Heart left ventricle (tissue), 16 donors: Measurements from ENCODE around the gene CYP2S1. TPM values are rescaled to one million over a fixed set of nuclear protein-coding genes. Genes with fewer than 3 reads are reported as not detected.

Experiments used
- ATAC-seq, 4 donors: fragments of 200-7000 bp; cut with Tn5 transposase; one replicate each; pipeline ENCODE4 v1.9.1; 2020 to 2022; ENCODE audit warnings: moderate library complexity in 4 of 4, mild to moderate bottlenecking in 3 of 4, moderate number of reproducible peaks in 1 of 4
- DNase-seq, 5 donors: peaks; one replicate each; pipeline ENCODE4 v3.0.0-alpha.2; 2020
- H3K27ac ChIP-seq, 12 donors: fragments of 200-600 bp; sonication (generic) in 4 of 12; one replicate each; pipeline versions ENCODE4 v1.5.0 to v1.8.0; 2016 to 2022; ENCODE audit warnings: mild to moderate bottlenecking in 2 of 12
- H3K27me3 ChIP-seq, 9 donors: fragments of 200-600 bp; sonication (generic) in 2 of 9; one replicate each; pipeline versions ENCODE4 v1.5.1 to v1.8.0; 2016 to 2022; ENCODE audit warnings: mild to moderate bottlenecking in 3 of 9
- H3K36me3 ChIP-seq, 9 donors: fragments of 200-600 bp; sonication (generic) in 2 of 9; one replicate each; pipeline versions ENCODE4 v1.5.0 to v1.8.0; 2018 to 2022; ENCODE audit warnings: mild to moderate bottlenecking in 2 of 9
- H3K4me1 ChIP-seq, 12 donors: fragments of 200-600 bp; sonication (generic) in 4 of 12; one replicate each; pipeline versions ENCODE4 v1.5.0 to v1.8.0; 2016 to 2022; ENCODE audit warnings: mild to moderate bottlenecking in 3 of 12
- H3K4me3 ChIP-seq, 12 donors: fragments of 200-600 bp; sonication (generic) in 4 of 12; one replicate each; pipeline versions ENCODE4 v1.5.0 to v1.8.0; 2017 to 2022; ENCODE audit warnings: mild to moderate bottlenecking in 9 of 12, moderate library complexity in 4 of 12
- H3K9me3 ChIP-seq, 12 donors: fragments of 200-600 bp; sonication (generic) in 4 of 12; one replicate each; pipeline versions ENCODE4 v1.5.0 to v1.8.0; 2016 to 2022; ENCODE audit warnings: mild to moderate bottlenecking in 1 of 12
- CTCF ChIP-seq, 12 donors: fragments of 200-600 bp; sonication (generic) in 4 of 12; IDR thresholded peaks; one replicate each; pipeline versions ENCODE4 v1.5.0 to v1.8.0; 2018 to 2022; ENCODE audit warnings: antibody characterized with exemption in 12 of 12, mild to moderate bottlenecking in 5 of 12
- POLR2A ChIP-seq, 2 donors: fragments of 450-650 bp; IDR thresholded peaks; one replicate each; pipeline ENCODE4 v1.6.1; 2017; ENCODE audit warnings: antibody characterized with exemption in 2 of 2, mild to moderate bottlenecking in 2 of 2, moderate library complexity in 2 of 2
- WGBS, 4 donors: extraction: QIAGEN DNeasy Blood & Tissue Kit in 2 of 4; methylation state at CpG; one replicate each; pipeline versions ENCODE4 v1.1.5 to v1.1.7; 2013 to 2018; 5-methylcytosine and 5-hydroxymethylcytosine counted together
- intact Hi-C, 10 donors: fragments of 100-400 bp; cut with DNase I; formaldehyde crosslinking; loops; one replicate each; pipeline versions ENCODE4 v1.11.1 to v1.14.2; 2022
- polyA plus RNA-seq, 2 donors: library from polyadenylated mRNA; stranded (reverse); fragments of 200-250 nt; gene quantifications; one replicate each; pipeline ENCODE4 v1.2.3, GENCODE V29; 2013
- total RNA-seq, 9 donors: library from RNA; depleted of rRNA in 2 of 9; stranded (reverse); fragments of >200 nt in 2 of 9; fragmentation: NEBNext Ultra II Directional in 3 of 9; extraction: Animal tissue kit (Norgen Biotek cat#: 25700) in 3 of 9; gene quantifications; one replicate each; pipeline versions ENCODE4 v1.1.0 to v1.2.4, GENCODE V29; 2016 to 2023
- donor health status: ischemic (EF 13 %, LVEDD 7.1; RV severe dilation, severe dysfunction).
- donor health status: healthy with polysubstance abuse.
- donor health status: DM: no; HTN: yes; CAD: no.
- donor health status: DM: no; HTN: no; CAD: no.
- donor health status: ischemic (EF 25% LVEDD 6.9; RV normal size, moderate dysfunction).
- donor health status: ischemic (EF 25% LVEDD 5.7; RV mildly dilated, moderate dysfunction).
- donor health status: healthy.
- donor health status: DM: yes; HTN: yes; CAD: no.
- donor health status: ischemic (EF 35%, LVEDD 5.7; RV mildly dilated, moderate dysfunction).
- donor health status: nonischemic (EF 11% LVEDD 7.7; RV severe dilation, severe dysfunction).
- donor health status: DM: yes; HTN: yes; CAD: no.
- donor health status: PGD.
- donor health status: ischemic (EF 29% LVEDD 5.4; RV normal size, mild dysfunction).
- donor health status: nonischemic (EF 23%, LVEDD 6.1; RV moderate dilation, normal function).

The CYP2S1 gene
- total and polyA plus RNA-seq, 11 donors: 0.11 to 3.8 (median 0.35) TPM

GRCh38 chr19:41217741-41218140 lies 24.7 kb downstream of the CYP2S1 start:
- WGBS, 4 donors: 57 to 80% (median 73%) methylated on average over 7 of the region's 7 CpGs
- intact Hi-C loops: no loop called here
- no peak overlapping the region for H3K4me3 ChIP-seq

GRCh38 chr19:41218249-41218614 lies 25.2 kb downstream of the CYP2S1 start:
- Histone ChIP-seq H3K4me3 (peak overlapping the region in 9 of 12 donors; percentile 58 to 79 (median 72)), H3K36me3 (peaks cover 0 to 17% (median 0%) of the 10 kb centered on the region in 9 donors)
- intact Hi-C loops: no loop called here

More at GRCh38 chr19:41217741-41218140, 24.7 kb downstream of the CYP2S1 start:
- Histone ChIP-seq H3K27ac (peak overlapping the region in 6 of 12 donors; percentile 77 to 96 (median 94)), H3K9me3 (no peaks in the 10 kb centered on the region), H3K27me3 (peaks cover 0 to 14% (median 0%) of the 10 kb centered on the region in 9 donors), H3K36me3 (peaks cover 0 to 17% (median 0%) of the 10 kb centered on the region in 9 donors), H3K4me1 (peaks cover 0 to 22% (median 4%) of the 10 kb centered on the region in 12 donors)
- TF ChIP-seq CTCF (IDR thresholded peaks at IDR 0.05) (no peak), POLR2A (IDR thresholded peaks at IDR 0.05) (no peak)
- DNase-seq (peak in 1 of 5 donors; percentile 57), ATAC-seq (no peak)

GRCh38 chr19:41218615-41219507 lies 25.8 kb downstream of the CYP2S1 start, which contains the start of gene AXL:
Gene AXL (plus strand): TSS chr19:41219223. CDS start chr19:41219393, 170 bp downstream.
- peak within 1 kb of the TSS; percentile 80 to 97 (median 94) for H3K27ac ChIP-seq
- peak; percentile 72 to 85 (median 76) for ATAC-seq
- peaks cover 0 to 22% (median 4%) of the 10 kb centered on the region in 12 donors for H3K4me1 ChIP-seq
- 6 to 9% (median 7%) methylated on average over 29 to 32 of the region's 32 CpGs for WGBS, 4 donors
- peak within 1 kb of the TSS; percentile 2 to 79 (median 67) for H3K4me3 ChIP-seq
- H3K36me3 ChIP-seq: peaks cover 0 to 17% (median 0%) of the 10 kb centered on the region in 9 donors
- intact Hi-C loops: no loop called here
- DNase-seq: peak; percentile 67 to 88 (median 83)
- peaks cover 0 to 14% (median 0%) of the 10 kb centered on the region in 9 donors for H3K27me3 ChIP-seq
- TF ChIP-seq CTCF (IDR thresholded peaks at IDR 0.05): no peak
- TF ChIP-seq POLR2A (IDR thresholded peaks at IDR 0.05): peak in 1 of 2 donors; percentile 52
- no peaks in the 10 kb centered on the region for H3K9me3 ChIP-seq

More at GRCh38 chr19:41218249-41218614, 25.2 kb downstream of the CYP2S1 start:
- ATAC-seq (no peak), DNase-seq (no peak)
- H3K27ac ChIP-seq: peak overlapping the region; percentile 67 to 97 (median 94)
- peaks cover 0 to 14% (median 0%) of the 10 kb centered on the region in 9 donors for H3K27me3 ChIP-seq
- TF ChIP-seq POLR2A (IDR thresholded peaks at IDR 0.05) (no peak), CTCF (IDR thresholded peaks at IDR 0.05) (no peak)
- WGBS, 4 donors: 66 to 77% (median 73%) methylated on average over 6 to 7 of the region's 7 CpGs
- H3K9me3 ChIP-seq: no peaks in the 10 kb centered on the region
- peaks cover 0 to 22% (median 4%) of the 10 kb centered on the region in 12 donors for H3K4me1 ChIP-seq
